Measurements from ENCODE around the gene VAV1.

VAV1 gene, protein sequence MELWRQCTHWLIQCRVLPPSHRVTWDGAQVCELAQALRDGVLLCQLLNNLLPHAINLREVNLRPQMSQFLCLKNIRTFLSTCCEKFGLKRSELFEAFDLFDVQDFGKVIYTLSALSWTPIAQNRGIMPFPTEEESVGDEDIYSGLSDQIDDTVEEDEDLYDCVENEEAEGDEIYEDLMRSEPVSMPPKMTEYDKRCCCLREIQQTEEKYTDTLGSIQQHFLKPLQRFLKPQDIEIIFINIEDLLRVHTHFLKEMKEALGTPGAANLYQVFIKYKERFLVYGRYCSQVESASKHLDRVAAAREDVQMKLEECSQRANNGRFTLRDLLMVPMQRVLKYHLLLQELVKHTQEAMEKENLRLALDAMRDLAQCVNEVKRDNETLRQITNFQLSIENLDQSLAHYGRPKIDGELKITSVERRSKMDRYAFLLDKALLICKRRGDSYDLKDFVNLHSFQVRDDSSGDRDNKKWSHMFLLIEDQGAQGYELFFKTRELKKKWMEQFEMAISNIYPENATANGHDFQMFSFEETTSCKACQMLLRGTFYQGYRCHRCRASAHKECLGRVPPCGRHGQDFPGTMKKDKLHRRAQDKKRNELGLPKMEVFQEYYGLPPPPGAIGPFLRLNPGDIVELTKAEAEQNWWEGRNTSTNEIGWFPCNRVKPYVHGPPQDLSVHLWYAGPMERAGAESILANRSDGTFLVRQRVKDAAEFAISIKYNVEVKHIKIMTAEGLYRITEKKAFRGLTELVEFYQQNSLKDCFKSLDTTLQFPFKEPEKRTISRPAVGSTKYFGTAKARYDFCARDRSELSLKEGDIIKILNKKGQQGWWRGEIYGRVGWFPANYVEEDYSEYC

DNA sequence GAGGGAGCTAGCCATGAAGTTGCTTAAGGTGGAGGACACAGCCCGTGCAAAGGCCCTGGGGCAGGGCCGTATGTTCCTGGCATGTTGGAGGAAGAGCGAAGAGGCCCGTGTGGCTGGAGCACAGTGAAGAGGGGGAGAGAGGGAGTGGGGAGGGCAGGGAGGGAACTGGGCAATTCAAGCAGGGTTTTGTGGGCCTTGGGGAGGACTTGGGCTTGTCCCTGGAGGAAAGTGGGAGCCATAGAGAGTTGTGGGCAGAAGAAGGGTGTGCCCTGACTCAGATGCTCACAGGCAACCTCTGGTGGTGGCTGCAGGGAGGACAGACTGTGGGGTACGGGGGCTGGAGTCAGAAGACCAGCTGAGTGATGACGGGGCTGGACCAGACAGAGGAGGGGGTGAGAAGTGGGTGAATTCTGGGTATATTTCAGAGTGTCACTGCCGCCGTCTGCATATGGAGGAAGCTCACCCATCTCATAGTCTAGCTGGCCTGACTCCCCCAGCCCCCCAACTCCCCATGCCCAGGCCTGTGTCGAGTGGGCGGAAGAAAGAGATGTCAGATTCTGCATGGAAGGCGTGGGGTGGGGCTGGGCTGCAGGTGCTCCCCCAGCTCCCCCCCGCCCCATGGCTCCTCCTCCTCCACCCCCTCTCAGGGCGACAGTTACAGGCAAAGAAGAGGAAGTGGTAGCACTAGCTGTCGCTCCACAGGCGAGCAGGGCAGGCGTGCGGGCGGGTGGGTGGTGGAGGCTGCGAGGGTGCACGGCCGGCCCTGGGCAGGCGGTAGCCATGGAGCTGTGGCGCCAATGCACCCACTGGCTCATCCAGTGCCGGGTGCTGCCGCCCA is at the start of gene VAV1:
Gene VAV1, plus strand, starts transcription at position 681 of the 838 bp plus-strand sequence. Its CDS starts 100 bp downstream, at position 781.
- DNase-seq = no peak

DNA sequence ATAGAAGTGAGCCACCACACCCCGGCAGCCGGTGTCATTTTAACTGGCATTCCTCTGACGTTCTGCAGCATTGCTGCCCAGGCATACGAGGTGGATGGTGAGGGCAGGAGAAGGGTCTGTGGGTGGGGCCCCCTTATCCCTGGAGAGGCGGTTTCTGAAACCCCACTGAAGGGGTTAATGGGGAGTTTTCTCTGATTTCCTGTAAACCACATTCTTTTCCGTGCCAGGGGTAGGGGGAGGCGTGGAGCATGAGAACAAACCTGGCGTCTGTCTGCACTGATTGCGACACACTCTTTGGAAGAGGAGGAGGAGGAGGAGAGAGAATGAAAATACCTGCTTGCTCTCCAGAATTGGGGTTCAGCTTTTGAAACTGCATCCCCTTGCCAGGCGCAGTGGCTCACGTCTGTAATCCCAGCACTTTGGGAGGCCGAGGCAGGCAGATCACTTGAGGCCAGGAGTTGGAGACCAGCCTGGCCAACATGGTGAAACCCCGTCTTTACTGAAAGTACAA is 49.3 kb upstream of the VAV1 start:
- DNase-seq = no peak

GRCh38 chr19:6723738-6724137 is 48.8 kb upstream of the VAV1 start:
- no peak for DNase-seq

GRCh38 chr19:6724631-6725492 is 47.6 kb upstream of the VAV1 start:
- DNase-seq = no peak

GRCh38 chr19:6725513-6726231 is 46.8 kb upstream of the VAV1 start:
- DNase-seq = no peak

DNA sequence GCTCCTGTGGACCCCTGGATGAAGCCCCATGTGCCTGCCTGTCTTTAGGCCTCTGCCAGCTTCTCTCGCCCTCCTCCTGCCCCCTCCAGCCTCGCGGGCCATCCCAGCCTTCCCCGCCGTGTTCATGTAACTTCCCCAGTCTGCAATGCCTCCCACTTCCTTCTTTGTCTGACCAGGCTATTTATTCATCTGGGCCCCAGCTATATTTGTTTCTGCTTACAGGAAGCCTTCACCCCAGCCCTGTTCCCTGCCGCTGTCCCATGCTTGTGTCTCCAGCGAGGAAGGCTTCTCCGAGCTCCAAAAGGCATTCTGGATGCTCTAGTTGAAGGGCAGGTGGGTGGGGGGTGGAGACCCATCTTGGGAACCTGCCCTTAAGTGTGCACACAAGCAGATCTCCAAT is 44.2 kb upstream of the VAV1 start:
- DNase-seq = no peak

GRCh38 chr19:6729573-6730152 is 42.8 kb upstream of the VAV1 start:
- no peak for DNase-seq

DNA sequence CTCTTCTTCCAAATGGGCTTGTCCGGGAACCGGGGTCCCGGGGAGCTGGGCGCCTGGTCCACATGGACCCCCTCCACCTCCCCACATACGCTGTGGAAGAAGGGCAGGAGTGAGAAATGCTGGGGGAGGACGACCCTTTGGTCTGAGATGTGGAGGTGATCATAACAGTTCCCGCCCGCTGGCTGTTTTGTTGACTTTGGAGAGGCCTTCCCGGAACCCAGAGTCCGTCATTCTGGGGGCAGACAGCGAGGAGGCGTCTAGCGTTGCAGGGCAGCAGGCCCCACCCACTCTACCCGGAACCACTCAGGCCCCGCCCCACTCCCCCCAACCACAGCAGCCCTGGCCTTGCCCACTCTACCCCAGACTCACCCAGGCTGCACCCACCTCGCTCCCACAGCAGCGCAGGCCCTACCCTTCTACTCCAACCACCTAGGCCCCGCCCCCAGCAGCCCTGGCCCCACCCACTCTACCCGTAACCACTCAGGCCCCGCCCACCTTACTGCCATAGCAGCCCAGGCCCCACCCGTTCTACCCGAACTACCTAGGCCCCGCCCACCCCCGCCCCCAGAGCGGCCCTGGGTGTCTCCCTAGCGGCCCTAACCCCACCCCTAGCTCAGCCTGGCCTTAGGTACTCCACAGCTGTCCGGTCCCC is 42.2 kb upstream of the VAV1 start:
- DNase-seq = no peak

- no peak for DNase-seq
Measured at GRCh38 chr19:6730941-6731670, 41.4 kb upstream of the VAV1 start.

DNA sequence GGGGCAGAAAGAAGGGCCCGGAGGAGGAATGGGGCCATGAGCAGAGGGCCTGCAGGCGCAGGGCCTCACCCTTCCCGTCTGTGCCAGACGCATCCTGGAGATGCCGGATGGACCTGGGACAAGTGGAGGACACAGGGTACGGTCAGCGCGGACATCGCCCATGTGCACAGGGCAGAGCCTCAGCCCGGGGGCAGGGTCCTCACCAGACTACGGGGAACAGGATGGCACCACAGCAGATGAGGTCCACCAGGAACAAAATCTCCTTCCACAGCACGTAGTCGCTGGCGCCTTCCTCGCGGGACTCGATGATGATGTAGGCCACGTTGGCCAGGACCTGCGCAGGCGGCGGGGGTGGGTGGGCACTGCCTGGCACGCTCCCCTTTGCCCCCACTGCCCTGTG is 40.7 kb upstream of the VAV1 start:
- DNase-seq = no peak

DNA sequence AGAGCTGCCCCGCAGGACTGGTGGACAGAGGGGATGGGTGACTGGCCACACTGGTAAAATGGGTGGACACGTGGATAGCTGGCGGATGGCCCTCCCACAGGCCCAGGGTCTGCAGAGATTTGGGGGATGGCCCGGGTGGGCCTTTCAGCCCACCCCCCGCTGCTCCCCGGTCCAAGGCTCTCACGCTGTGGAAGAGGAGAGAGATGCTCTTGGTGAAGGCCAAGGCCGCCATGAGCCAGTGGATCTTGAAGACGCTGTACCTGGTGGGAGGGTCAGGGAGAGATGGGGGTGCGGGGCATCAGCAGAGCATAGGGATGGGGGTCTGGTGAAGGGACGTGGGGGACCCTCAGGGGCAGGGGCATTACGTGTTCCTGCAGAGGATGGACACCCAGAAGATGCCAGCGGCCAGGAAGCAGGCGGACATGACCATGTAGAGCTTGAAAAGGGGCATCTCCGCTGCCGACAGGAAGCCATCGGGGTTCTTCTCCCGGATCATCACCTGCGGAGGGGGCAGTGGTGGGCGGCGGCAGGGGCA is 39.6 kb upstream of the VAV1 start:
- no peak for DNase-seq

- no peak for DNase-seq
Measured at GRCh38 chr19:6733338-6734095, 39.0 kb upstream of the VAV1 start.

- no peak for DNase-seq
Measured at GRCh38 chr19:6734096-6734696, 38.3 kb upstream of the VAV1 start.

DNA sequence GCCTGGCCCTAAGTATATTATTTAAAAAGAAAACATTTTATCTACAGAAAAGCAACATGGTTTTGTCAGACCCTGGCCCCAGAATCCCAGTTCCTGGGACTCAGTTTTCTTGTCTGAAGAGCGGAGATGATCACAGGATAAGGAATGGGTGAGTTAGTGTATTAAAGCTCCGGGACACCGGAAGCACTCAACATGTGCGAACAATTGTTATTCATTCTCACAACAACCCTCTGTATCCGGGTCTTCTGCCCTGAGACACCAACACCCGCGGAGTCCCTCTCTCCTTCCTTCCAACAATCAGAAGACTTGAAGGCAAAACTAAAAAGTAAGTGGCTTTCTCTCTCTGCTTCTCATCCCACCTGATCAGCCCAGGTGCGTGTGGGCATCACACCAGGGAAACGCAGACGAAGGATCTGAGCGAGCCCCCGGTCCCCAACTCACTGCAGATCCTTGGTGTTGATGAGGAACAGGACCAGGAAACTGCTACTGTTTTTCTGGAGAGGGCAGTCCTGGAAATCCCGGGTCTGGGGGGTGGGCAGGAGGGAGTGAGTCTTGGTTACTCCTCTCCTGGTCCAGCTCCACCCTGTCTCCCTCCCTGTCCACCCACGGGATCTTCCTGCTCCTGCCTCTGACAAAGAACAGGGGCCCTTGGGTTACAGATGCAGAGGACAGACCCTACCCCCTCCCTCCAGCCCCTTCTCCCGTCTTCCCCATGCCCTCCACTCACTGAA is 37.2 kb upstream of the VAV1 start:
- DNase-seq = no peak

DNA sequence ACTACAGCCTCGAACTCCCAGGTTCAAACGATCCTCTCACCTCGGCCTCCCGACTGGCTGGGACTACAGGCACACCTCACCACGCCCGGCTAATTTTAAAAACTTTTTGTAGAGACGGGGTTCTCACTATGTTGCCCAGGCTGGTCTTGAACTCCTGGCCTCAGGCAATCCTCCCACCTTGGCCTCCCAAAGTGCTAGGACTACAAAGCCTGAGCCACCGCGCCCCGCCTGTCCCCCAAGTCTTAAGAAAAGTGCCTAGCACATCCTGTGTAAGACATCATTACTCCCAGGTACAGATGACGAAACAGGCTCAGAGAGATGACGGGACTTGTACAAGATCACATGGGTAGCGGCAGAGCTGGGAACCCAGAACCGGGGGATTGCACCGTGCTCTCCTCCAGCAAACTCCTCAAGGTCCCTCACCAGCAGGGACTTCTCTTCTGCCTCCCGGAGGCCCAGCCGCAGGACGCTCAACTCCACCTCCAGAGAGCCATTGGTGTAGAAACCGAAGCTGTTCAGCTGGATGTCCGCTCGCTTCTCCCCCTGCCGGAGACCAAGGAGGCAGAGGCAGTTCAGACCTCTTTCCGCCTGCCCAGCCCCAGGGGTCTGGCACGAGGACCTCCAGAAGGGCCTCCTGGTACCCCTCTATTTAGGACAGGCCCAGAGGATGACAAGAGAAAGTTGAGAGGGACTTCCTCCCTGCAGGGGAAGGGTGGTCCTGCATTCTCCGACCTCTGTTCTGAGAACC is 36.2 kb upstream of the VAV1 start:
- DNase-seq = peak; percentile 25

GRCh38 chr19:6736917-6737283 is 35.6 kb upstream of the VAV1 start:
- no peak for DNase-seq

All from NCI-H1105 treated with DMSO at 0.1 percent for 48 hours (cell line).